Midbrain (tissue), 1 donor: ENCODE measurements around the gene MEF2C.

Source experiments
- DNase-seq: peaks from one replicate; lab custom pipeline; 2025; lab: John Stamatoyannopoulos, UW

The MEF2C gene

DNA sequence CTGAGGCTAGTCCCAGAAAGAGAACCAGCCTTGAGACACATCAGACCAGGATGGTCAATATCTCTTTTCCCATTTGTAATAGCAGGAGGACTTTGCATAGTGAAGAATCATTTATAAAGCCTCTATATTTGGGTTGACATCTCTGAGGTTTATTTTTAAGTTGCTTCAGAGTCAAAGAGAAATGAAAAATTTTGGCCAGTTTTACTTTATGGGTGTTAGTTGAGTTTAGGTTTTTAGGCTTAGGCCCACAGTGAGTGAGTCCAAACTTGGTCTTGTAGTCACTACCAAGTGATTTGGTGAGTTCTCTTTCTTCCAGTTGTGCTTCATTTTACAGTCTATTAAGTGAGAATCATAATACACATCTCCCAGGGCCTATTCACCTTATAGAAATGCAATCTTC, 5.3 kb upstream of the MEF2C start:
- no peak for DNase-seq

DNA sequence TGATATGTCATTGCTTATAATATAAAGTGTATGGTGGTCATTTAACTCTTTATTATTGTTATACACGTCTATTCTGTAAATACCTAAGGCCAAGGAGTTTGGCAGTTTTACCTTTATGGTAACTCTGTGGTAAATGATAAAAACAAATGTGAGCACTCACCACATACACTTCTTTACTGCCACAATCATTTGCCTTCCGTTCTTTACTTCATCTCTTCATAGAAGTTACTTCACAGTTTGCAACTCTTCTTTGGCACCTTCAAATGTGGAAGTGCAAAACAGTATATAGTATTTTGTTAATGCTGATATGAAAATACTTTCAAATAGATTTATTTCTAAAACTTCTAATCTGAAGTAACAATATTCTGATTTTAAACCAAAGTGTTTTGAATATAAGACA, 4.4 kb upstream of the MEF2C start:
- DNase-seq: no peak

DNA sequence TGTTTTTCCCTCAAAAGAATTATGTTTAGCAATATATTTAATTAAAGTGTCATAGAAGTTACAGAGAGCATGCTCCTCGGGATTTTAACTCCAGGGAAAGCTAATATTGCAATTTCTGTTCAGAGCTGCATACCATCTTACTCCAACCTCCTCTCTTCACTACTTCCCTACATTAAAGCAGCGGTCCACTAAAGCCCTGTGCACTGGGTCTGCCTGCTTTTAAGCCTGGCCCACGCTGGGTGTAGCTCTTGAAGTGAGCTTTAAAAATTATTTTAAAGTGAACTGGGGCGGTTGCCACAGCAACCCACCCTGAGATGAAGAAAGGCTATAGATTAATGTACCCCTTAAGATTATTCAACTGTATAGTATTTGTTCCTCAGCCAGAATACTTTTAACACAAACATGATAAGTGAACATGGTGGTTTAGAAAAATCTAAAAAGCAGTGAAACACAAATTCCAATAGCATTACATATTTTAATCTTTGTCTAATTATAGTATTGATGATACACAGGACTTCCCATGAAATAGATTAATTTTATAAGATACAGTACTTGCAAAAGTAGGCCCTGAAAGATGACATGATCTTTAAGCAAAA, 3.9 kb upstream of the MEF2C start:
- DNase-seq: no peak

DNA sequence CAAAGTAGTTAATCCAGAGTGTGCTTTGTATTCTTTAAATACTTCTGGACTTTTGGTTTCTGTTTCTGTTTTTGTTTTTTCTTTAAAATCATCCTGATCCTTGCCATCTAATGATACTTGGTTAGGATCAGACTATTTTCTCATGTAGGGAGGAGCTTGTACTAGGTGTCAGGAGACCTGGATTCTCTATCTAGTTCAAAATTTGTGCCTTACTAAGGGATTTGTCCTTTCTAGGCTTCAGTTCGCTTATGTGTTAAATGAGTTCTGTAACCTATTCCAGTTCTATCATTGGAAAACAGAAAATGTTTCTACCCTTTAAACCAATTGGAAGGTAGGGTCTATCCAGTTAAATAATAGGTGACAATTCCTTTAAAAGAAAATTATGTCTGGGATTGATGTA, 3.3 kb upstream of the MEF2C start:
- DNase-seq: no peak

DNA sequence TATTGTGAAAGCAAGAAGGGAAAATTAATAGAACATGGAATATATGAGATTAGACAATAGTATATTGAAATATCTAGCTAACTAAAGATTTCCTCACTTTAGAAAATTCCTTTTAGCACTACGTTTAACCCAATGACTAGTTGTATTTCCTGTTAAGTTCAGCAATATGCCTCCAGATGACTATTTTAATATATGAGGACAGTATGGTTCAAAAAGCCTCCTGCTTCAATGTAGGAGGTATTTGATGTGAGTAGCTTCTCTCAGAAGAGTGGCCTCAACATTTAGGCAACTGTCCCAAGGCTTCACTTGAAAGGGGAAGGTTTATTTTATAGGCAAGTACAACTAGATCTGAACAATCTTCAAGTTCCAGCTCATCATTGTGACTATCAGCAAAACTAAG, 2.0 kb upstream of the MEF2C start:
- no peak for DNase-seq

DNA sequence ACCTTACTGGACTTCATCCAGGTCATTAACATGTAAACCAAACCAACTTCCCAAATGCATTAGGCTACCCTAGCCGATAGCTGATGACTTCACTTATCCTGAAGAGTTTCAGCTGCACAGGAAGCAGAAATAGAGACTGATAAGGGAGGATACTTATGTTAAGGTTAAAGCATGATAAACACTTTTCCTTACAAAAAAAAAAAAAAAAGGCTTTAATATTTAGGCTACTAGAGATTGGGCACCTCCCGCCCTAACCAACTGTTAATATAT, 1.6 kb upstream of the MEF2C start:
- no peak for DNase-seq

DNA sequence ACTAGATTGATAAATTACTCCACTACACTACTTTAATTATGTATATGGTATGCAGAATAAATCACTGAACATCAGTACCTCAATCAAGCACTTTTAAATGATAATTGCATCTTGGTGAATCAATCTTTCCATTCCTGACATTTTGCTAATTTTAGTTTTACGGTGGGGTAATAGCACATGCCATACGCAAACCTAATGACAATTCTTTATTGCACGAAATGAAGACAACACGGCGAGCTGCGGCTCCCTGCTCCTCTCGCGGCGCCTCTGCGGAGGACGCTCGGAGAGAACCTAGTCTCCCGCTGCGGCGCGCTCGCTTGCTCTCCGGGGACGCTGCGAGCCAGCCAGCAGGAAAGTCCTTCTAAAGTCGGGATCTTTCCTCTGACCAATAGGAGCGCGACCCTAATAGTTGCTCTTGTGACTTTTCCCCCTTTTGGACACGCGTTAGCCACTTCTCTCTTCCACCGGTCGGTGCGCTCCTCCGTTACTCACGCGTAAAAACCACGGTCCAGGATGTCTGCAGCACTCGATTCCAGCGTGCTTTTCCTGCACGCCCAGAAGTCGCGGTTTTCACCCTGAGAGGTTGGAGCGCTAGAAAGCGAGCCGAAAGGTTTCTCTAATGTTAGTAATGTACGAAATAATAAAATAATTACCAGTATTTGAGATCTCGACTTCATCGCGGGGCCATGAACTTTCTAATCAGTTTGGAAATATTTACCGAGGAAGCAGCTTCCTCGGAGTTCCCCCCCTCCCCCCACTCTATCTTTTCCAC, 1.0 kb upstream of the MEF2C start:
- peak; percentile 65 for DNase-seq

DNA sequence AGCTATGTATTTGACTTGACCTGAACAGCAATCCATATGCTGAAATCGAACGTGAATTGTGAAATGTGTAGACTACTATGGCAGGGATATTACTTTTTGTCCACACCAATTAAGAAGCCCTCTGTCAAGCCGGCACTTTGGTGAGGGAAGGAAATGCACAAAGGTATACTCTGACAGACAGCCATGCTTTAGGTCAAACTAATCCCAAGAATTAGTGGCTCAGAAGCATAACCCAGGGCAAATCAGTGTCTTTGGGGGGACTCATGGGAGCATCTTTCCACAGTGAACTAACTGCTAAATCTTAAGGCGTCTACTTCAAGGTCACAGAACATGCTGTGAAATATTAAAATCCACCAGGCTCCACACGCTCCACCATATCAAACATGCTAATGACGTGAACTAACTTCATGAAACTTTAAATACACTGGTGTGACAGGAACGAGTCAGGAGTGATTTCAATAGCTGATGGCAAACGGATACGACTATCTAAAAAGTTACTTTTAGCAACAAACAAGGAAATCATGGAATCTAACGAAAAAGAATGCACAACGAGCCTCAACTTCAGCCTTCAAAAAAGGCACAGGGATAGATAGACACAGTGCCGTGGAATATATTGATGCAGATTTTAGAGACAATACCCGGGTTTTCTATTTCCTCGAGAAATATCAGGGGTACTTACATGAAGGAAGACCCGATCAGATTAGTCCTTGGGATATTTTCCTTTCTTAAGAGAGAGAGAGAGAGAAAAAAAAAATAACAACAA, 527 bp downstream of the MEF2C start:
- peak; percentile 35 for DNase-seq

DNA sequence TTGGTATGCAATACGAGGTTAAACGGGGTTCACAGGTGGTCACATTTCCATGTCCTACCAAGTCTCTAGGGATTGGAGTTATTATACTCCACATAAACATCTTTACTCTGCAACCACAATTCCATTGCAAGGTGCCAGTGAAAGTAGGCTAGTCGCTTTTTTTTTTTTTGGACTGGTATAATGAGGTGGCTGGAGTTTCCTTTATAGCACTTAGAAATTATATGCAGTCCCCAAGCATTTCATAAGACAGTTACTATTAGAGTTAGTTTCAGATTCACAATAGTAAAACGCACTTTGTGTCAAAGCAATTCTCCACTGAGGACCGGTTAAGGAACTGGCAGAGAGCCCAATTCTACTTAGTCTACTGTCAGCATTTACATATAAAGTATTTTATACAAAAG, 1.4 kb downstream of the MEF2C start:
- peak; percentile 36 for DNase-seq

DNA sequence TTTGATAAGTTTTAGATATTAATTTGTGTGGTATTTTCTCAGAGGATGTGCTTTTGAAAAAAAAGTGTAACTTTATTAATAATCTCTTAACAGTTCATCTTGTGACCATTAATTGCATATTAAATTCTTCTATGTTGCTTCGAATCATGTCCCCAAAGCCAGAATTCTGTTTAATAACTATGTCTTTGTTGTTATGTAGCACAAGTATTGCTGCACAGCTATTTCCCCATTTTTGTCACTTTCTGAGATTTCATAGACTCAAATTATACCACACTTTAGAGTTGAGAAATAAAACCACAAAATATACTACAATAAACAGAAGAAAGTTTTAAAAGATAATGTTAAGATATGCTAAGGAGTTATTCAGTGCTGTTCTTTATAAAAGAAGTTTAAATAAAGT, 2.8 kb downstream of the MEF2C start:
- DNase-seq: no peak

DNA sequence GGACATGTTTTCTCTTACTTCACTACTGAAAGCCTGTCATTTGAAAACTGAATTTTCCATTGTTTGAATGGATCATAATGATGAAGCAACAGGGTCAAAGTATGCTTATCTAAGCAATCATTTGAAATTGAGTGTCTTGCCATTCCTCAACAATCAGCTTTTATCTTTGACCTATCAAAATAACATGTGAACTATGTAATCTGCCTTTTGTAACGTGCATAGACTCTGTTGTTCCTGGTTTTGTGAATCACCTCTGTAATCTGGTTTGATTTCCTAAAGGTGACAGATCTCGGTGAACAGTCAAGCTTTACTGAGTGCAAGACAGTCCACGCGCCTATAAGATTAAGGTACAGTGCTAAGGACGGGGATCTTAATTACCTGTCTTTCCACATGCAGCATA, 3.3 kb downstream of the MEF2C start:
- no peak for DNase-seq

DNA sequence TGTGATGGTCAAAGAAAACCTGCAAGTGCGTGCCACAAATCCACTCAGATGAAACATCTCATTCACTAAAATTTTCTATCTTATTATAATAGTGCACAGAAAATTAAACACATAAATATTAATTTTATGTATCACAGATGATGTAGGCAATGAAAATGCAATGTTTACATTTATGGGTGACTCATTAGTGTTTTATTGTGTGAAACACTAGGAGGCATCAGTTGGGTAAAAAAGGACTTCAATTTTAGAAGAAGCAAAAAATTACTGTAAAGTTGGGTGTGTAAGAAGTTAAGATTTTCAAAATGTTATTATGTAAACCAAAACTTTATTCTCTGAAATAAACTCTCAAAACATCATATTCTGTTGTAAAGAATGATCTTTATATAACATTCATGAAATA, 4.0 kb downstream of the MEF2C start:
- no peak for DNase-seq

DNA sequence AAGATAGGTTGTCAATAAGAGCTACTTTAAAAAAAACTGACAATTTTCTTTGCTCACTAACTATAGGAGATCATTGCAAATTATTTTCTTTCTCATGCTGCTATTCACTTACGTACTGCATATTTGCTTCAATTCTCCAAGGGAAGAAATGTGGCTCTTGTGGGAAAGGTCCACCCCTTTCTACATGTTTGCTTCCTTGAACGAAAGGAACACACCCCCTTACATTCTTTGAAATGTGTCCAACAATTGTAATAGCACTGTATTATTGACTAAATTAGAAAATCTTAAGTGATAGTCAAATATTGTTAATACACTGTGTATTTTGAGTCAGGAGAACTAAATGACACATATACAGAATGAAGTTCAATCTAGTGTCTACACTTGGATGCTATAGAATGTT, 5.2 kb downstream of the MEF2C start:
- no peak for DNase-seq

DNA sequence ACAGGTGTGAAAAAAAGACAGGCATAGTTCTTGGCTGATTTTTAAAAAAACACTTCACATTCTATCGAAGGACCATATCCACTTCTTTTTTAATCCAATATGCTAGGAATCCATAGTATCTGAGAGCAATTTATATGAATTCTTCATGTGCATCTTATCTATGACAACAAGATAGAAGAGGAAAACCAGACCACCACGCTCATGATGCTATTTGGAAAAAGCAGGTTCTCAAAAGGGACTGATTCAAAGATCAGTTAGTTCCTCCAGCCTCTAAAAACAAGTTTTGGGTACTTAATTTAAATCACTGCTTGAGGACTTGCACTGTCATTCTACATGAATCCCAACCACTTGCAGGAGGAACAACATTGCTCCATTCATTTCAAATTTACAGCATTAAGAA, 6.3 kb downstream of the MEF2C start:
- DNase-seq: no peak

DNA sequence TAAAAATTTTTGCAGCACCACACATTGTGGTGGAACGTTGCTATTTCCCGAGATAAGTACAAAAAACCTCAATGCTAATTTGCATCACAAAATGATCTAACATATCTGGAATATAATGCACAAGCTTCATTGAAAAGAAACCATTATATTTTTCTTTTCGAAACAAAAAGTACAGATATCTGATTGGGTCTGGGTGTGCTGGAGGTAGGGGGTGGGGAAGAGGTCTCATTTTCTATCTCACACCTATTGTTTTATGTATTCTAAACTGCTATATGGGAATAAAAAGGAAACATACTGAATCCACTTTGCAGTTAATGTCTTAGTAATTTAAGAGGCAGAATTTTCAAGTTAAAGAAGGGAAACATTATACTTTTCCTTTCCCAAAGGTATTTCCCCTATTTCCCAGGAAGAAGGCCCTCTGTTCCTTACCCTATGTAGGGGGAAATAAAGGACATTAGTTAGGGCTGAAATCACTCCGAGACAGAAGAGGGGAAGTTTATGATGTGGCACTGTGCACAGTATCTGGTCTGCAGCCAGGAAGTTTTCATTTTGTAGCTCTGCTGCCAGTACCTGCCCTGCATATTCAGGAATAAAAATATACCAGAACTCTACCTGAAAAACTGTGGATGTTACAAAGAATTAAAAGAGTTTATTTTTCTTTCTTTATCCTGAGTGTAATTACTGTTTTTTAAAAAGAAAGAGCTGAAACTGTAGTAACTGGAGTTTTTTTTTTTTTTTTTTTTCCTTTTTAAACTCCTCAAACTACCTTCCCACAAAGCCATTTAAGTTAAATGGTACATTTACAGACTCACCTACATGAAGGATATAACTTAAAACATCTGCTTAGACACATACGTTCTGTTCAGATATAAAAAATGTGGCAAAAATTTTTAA, 7.4 kb downstream of the MEF2C start:
- DNase-seq: peak; percentile 13

DNA sequence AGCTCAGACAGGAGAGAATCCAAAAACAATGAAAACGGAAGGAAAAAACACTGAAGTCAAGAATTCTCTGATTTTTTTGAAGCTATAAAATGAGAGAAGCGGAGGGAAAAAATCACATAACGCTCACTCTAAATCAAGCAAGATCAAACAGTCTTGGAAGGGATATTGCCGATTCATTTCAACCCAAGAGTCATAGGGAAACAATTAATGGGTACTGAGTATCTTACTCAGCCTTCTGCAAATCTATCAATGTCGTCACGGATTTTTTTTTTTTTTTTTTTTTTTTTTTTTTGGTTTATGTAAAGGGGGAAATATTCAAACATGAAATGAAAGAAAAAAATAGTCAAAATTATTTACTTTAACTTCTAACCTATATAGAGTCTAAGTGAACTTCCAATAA, 9.5 kb downstream of the MEF2C start:
- DNase-seq: no peak

DNA sequence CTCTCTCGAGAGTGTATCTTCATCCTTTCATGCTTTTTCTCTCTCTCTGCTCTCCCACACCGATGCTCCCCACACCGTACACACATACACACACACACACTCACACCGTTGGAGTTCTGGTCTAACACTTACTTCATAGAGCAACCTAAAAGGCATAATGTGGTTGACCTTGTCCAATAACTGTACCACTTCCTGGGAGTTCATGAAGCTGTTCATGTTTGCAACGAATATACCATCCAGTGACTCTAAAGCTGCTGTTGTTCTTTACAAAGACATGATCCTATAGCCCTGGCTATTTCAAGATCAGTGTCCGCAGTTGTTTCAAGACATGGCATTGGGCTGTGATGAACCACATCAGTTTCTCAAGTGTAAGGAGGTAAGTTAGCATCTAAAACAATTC, 10.0 kb downstream of the MEF2C start:
- DNase-seq: no peak

DNA sequence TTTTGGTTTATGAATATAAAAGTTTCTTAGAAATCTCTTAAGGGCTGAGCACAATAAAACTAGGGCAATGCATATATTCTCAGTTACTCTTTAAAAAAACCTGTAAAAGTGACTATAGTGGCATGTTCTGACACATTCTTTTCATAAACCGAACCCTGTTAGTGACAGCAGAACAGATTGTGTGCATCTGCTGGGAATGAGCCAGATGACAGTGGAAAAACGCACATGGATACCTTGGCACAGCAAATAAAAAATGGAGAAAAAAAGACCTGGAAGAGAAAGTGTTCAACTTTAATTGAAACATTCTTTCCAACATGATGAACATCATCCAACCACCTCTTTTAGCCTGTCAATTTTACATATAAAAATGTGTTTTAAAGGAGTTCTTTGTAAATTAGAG, 12.7 kb downstream of the MEF2C start:
- DNase-seq: no peak

DNA sequence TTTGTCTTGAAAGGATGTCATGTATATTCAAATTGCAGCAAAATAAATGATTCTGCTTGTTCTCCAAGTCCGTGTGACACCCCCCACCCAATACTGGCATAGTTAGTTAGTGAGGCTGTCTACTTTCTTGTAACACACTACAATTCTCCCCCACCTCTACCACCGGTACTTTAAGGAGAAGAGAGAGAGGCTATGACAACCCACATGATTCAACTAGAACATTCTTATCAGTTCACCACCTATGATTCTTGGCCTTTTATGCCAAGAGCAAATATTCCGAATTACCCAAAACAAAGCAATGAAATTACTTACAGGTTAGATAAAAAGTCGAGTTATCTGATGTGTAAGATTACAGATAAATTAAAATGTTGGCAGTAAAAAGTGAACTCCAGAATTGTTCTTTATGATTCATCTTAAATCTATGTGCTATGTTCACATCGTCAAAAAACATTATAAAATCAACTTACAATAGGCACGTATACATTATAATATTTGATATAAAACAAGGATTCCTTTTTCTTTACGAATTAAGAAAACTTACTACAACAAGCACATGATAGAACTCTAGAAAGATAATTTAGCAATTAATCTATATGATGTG, 14.4 kb downstream of the MEF2C start:
- no peak for DNase-seq

DNA sequence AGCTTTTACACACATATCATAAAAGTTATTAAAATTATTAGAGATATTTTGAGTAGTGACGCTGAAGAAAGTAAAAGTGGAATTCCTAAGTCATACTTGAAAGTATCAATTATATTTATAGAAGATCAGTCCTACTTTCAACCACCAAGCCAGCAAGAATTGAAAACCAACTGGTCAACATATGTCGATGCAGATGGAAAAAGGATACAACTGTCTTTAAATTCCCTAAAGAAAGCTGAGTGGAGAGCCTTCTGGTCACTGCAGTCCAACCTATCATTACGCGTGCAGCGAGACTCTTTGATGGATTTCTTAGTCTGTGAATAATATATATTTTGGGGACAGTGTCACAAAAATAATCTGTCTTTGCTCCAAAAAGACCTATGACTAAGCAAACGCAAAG, 15.3 kb downstream of the MEF2C start:
- DNase-seq: no peak

DNA sequence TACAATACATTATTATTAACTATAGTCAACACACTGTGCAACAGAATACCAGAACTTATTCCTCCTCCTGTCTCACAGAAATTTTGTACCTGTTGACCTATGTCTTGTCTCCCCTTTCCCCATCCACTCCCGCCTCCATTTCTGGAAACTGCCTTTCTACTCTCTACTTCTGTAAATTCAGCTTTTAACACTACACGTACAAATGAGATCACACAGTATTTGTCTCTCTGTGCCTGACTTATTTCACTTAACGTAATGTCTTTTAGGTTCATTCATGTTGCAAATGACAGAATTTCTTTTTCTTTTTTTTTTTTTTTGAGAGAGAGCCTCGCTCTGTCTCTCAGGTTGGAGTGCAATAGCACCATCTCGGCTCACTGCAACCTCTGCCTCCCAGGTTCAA, 19.5 kb downstream of the MEF2C start:
- DNase-seq: no peak

DNA sequence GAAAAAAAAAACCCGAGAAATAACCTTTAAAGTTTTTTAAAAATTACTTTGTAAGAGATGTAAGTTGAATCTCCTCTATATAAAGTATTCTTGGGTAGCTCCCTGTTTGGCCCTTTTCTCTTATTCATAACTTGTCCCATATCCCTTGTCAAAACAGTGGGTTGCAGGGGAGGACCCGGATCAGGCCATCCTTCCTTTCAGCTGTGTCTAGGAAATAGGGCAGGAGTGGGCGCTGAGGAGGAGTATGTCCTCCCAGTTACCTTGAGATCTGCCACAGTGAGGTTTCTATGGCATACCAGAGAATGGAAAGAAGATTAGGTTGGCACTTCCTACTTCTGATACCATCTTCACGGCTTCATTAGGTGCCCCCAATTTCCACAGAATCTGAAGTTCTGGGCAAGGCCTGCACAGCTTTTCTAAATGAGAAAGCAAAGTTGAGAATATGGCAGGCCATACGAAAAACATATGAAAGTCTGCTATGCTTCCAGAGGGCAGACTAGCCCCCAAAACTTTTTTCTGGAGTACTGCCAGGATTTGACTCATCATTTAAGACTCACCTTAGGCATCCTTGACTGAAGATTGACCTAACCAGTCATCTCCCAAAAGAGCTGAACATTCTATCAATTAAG, 20.3 kb downstream of the MEF2C start:
- DNase-seq: no peak
